Fibroblast of skin of back (primary cell): Measurements from ENCODE around the gene OR4F6.

Experiments used
- DNase-seq: peaks from one replicate; pipeline ENCODE4 v3.0.0-alpha.2; 2013

Gene OR4F6

GRCh38 chr15:101804941-101805340 lies 1.6 kb downstream of the OR4F6 start:
- no peak for DNase-seq

GRCh38 chr15:101805605-101806345 lies 2.5 kb downstream of the OR4F6 start:
- DNase-seq = no peak

GRCh38 chr15:101807345-101807945 lies 4.1 kb downstream of the OR4F6 start:
- peak; percentile 17 for DNase-seq

- no peak for DNase-seq
Measured at GRCh38 chr15:101808201-101808600, 4.9 kb downstream of the OR4F6 start.

- no peak for DNase-seq
Measured at GRCh38 chr15:101810456-101810855, 7.1 kb downstream of the OR4F6 start.

GRCh38 chr15:101810876-101811275 lies 7.6 kb downstream of the OR4F6 start:
- no peak for DNase-seq

- DNase-seq = no peak
Measured at GRCh38 chr15:101811902-101812301, 8.6 kb downstream of the OR4F6 start, which contains the start of gene OR4F15. Gene OR4F15, plus strand, starts transcription at chr15:101812202. Its CDS starts 5,985 bp downstream, at chr15:101818187.

- no peak for DNase-seq
Measured at GRCh38 chr15:101813803-101814534, 10.7 kb downstream of the OR4F6 start.

GRCh38 chr15:101820781-101821180 lies 17.5 kb downstream of the OR4F6 start:
- no peak for DNase-seq

GRCh38 chr15:101827257-101827656 lies 23.9 kb downstream of the OR4F6 start:
- peak; percentile 7 for DNase-seq

GRCh38 chr15:101828774-101829173 lies 25.5 kb downstream of the OR4F6 start:
- no peak for DNase-seq

- DNase-seq = no peak
Measured at GRCh38 chr15:101841656-101842055, 38.3 kb downstream of the OR4F6 start.

GRCh38 chr15:101844916-101845315 lies 41.6 kb downstream of the OR4F6 start:
- DNase-seq = no peak

- no peak for DNase-seq
Measured at GRCh38 chr15:101852356-101852755, 49.0 kb downstream of the OR4F6 start.
